NCI-H2227 (cell line): Measurements from ENCODE around the gene GCNT1.
"Not testable (repeated sequence)": the region's sequence is repeated elsewhere in the genome, so short reads cannot be mapped to it uniquely, and the experiment has no call there.

ENCODE experiments used
- DNase-seq: peaks from one replicate; lab custom pipeline; 2025; ENCODE audit not compliant: unreplicated experiment; lab: John Stamatoyannopoulos, UW

The GCNT1 gene

DNA sequence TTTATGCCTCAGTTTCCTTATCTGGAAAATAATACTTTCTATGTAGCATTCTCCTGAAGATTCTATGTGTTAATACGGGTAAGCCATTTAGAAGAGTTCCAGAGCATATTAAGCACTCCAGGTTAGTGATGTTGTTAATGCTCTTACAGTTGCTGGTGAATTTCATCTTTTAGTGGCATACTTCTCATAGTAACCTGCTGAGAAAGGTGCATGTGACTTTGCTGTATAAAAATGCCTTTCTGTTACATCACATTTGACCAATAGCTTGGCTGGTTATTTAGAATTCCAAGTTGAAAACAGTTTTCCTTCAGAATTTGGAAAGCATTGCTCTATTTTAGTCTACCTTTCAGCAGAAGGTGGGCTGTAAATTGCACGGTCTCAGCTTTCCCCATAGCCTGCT lies 27.2 kb downstream of the GCNT1 start:
- no peak for DNase-seq

DNA sequence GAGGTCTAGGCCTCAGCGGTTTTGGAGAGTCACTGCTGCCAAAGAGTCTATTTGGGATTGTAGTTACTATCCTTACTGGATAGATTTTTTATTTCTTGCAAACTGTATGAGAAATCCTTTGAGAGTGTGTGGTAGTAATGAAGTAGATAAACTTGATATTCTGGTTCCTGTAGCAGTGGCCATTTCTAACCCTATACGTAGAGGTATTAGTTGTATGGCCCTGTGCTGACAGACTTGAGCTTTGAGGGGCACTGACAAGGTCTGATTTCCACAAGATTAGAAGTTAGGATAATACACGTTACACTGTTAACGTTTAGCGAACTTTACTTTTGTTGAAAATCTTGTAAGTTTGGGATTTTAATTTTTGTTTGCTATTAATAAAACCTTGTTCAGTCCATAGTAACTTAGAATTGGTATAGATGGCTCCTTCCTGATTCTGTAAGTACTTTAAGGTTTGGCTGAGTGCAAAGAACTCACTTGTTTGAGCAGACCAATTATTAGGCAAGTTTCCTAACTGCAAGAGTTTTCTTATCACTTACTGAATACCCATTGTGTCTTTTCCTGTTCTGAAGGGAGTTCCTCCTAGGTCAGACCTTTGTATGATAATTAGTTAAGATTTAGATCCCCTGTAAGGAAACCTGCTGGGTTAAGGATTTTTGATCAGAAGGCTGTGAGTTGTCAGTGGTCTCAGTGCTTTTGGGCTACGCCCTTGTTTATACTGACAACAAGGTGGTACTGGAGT lies 31.4 kb downstream of the GCNT1 start:
- no peak for DNase-seq

- DNase-seq = not testable (repeated sequence)
These were observed 32.1 kb downstream of the GCNT1 start for GRCh38 chr9:76491056-76491455.

DNA sequence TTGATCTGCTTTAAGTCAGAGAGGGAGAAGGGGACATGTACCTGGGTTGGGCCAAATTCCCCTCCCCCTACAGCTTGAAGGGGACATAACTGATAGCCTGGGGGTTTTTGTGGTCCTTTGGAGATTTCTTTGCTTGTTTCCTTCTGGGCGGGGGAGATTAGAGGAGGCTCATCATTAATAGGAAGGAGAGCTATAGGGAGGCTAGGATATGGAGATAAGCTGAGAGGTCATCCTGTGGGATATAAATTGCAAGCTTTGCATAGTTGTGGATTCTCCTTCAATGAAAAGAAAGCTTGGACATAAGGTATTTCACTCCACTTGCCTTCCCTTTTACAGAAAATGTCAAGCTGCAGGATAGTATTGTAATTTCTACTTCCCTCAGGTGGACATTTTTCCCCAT lies 34.5 kb downstream of the GCNT1 start:
- not testable (repeated sequence) for DNase-seq

DNA sequence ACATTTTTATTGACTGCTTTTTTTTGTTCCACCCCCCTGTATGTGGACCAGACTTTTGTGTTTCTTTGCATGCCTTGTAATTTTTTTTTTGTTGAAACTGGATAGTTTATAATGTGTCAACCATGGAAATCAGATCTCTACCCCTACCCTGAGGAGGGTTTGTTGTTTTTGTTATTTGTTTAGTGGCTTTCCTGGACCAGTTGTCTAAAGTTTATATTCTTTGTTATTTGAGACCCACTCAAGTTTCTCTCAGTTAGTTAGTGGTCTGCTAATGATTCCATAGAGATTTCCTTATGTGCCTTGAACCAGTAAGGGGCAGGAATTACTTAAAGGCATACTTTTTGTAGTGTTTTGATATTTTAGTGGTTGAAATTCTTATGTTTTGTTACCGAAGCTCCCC lies 41.1 kb downstream of the GCNT1 start:
- no peak for DNase-seq

GRCh38 chr9:76502746-76503145 lies 43.8 kb downstream of the GCNT1 start:
- DNase-seq = no peak

DNA sequence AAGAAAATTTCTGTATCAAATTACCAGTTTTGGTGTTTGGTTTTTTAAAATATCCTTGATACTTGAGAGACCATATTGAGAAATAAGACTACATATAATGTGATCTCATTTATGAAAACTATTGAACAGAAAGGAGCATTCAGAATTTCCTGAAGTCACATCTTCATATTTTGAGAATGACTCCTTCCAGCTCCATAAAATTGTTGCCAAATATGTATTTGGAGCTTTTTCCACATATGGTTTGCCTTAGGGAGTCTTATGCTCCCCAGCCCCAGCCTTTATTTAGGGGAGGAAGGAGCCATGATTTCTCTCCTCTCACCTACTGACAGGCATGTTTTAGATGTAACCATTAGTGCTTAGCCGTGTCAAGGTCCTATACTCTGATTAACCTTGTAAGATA lies 51.1 kb downstream of the GCNT1 start:
- no peak for DNase-seq

- no peak for DNase-seq
These were observed 51.5 kb downstream of the GCNT1 start for GRCh38 chr9:76510446-76510845.

DNA sequence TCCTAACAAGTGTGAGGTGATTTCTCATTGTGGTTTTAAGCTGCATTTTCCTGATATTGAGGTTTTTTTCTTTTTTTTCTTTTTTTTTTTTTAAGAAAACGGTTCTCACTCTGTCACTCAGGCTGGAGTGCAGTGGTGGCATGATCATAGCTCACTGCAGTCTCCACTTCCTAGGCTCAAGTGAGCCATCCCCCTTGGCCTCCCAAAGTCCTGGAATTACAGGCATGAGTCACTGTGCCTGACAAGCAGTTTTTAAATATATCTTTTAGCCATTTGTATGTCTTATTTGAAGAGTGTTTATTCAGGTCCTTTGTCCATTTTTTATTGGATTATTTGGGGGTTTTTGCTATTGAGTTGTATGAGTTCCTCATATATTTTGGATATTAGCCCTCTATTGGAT lies 53.8 kb downstream of the GCNT1 start:
- DNase-seq = no peak

DNA sequence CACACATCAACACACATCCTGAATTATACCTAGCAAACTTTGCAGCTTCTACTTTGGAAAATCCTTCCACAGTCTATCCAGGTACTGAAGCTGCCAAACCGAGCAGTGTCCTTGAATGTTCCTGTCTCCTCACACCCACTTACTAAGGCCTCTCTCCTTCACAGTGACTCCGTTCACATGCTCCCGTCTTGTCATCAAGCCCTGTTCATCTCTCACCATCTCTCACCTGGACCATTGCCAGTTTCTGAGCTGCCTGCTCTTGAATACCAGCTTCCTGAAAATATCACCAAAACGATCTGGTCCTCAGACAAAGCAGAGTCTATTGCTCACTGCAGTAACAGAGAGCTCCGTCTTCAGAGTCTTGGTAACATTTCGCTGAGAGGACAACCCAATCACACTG lies 57.4 kb downstream of the GCNT1 start:
- DNase-seq = no peak

DNA sequence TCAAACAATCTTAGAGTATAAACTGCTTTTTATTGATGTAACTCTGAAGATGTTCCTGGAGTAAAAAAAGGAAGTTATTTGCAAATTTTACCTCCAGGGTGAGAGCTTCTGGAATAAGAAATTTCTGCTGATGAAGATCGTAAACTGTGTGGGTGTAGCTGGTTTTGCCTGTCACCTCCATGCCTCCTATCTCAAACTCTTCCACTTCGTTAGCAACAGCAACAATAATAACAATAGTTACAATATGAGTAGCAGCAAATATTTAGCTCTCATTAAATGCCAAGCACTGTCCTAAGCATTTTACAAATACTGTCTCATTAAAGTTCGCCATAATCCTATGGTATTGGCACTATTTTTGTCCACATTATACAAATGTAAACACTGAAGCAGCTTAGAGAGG lies 57.9 kb downstream of the GCNT1 start:
- DNase-seq = no peak

GRCh38 chr9:76519075-76519835 lies 60.3 kb downstream of the GCNT1 start:
- DNase-seq = no peak

DNA sequence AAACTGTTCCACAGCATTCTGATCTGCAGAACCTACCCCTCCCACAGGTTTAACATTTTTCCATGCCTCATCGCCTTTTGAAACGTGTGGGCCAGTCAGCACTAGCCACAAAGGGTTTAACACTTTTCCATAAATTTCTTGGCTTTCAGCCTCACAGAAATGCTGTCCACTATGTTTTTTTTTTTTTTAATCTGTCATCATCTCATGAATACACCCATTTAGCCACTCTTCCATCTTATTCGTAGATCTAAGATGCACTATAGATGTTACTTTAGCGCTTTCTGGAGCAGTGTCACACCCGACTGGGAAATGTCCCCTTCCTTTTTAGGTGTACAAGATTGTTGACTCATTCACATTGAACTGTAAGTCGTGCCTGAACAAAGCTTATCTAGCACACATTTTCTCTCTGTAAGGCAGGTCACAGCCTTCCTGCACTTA lies 62.3 kb downstream of the GCNT1 start:
- DNase-seq = no peak

- DNase-seq = no peak
These were observed 62.9 kb downstream of the GCNT1 start for GRCh38 chr9:76521906-76522305.

DNA sequence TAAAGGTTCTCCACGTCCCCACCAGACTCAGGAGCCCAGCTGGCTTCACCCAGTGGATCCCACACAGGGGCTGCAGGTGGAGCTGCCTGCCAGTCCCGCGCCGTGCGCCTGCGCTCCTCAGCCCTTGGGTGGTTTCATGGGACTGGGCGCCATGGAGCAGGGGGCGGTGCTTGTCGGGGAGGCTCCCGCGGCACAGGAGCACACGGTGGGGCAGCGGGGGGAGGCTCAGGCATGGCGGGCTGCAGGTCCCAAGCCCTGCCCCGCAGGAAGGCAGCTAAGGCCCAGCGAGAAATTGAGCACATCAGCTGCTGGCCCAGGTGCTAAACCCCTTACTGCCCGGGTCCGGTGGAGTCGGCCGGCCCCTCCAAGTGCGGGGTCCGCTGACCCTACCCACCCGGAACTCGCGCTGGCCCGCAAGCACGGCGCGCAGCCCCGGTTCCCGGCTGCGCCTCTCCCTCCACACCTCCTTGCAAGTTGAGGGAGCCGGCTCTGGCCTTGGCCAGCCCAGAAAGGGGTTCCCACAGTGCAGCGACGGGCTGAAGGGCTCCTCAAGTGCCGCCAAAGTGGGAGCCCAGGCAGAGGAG lies 64.7 kb downstream of the GCNT1 start:
- DNase-seq = not testable (repeated sequence)

GRCh38 chr9:76525196-76525595 lies 66.2 kb downstream of the GCNT1 start:
- DNase-seq = no peak

GRCh38 chr9:76526026-76526425 lies 67.0 kb downstream of the GCNT1 start:
- DNase-seq = no peak

DNA sequence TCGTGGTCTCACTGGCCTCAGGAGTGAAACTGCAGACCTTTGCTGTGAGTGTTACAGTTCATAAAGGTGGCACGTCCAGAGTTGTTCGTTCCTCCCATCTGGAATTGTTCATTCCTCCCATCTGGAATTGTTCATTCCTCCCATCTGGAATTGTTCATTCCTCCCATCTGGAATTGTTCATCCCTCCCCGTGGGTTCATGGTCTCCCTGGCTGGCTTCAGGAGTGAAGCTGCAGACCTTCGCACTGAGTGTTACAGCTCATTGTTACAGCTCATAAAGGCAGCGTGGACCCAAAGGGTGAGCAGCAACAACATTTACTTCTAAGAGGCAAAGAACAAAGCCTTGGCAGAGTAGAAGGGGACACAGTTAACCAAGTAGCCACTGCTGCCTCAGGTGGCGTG lies 69.1 kb downstream of the GCNT1 start:
- no peak for DNase-seq

GRCh38 chr9:76528642-76529190 lies 69.7 kb downstream of the GCNT1 start:
- no peak for DNase-seq

DNA sequence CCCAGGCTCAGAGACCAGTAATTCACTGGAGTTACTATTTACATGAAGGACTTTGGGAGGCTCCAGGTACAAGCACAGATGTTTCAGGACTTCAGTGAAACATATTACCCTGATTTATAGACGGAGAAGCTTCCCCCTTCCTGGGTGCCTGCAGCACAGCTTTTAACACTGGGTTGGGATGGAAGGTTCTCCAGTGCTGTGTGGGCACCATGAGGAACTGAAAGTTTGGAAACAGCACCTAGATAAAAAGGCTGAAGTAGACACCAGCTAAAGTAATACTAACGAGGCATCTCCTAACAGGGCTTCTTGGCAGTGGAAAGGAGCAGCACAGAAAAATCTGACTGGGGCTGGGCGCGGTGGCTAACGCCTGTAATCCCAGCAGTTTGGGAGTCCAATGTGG lies 70.7 kb downstream of the GCNT1 start:
- no peak for DNase-seq

- DNase-seq = no peak
These were observed 71.6 kb downstream of the GCNT1 start for GRCh38 chr9:76530458-76531110.
